DOHH2 (cell line): ENCODE results near the gene CACNA1B.

Source experiments
- CTCF ChIP-seq: fragments of 200-600 bp; sonication (generic); IDR thresholded peaks from one replicate; pipeline ENCODE4 v1.5.1; 2014; ENCODE audit warnings: antibody characterized with exemption, mild to moderate bottlenecking, low read depth, low read length; ENCODE audit not compliant: poor library complexity, severe bottlenecking
- EZH2phosphoT487 ChIP-seq: fragments of 200-600 bp; sonication (generic); IDR thresholded peaks from 2 replicates; pipeline ENCODE4 v1.6.1; 2017; ENCODE audit warnings: borderline replicate concordance, mild to moderate bottlenecking, antibody characterized with exemption, low read length, moderate library complexity, mixed read lengths

- TF ChIP-seq CTCF (no peak), EZH2phosphoT487 (no peak)
Observed at GRCh38 chr9:138121438-138122050, 244.0 kb downstream of the CACNA1B start.
